Mammary epithelial cell (primary cell): ENCODE measurements around the gene AKT1.

ENCODE experiments used
- CTCF ChIP-seq, 2 donors: IDR thresholded peaks in 1 of 2; conservative IDR thresholded peaks in 1 of 2; 2 replicates each; pipeline ENCODE4 v1.5.1; 2011 to 2012; ENCODE audit warnings: inconsistent platforms in 2 of 2, low read length in 2 of 2, mild to moderate bottlenecking in 2 of 2, control low read depth in 1 of 2, low read depth in 1 of 2; ENCODE audit not compliant: insufficient read depth in 1 of 2; ENCODE audit errors: extremely low read depth in 1 of 2
- EZH2 ChIP-seq: IDR thresholded peaks from 2 replicates; pipeline ENCODE4 v1.6.1; 2012; ENCODE audit warnings: low read length, inconsistent platforms, borderline replicate concordance

GRCh38 chr14:104826861-104827176 lies 31.3 kb upstream of the AKT1 start:
- TF ChIP-seq CTCF (conservative IDR thresholded peaks at IDR 0.05 in 1 of 2, IDR thresholded peaks at IDR 0.05 in 1 of 2; ENCODE audit: extremely low read depth in 1 of 2, insufficient read depth in 1 of 2, low read depth in 1 of 2, low read length in 2 of 2) (no peak), EZH2 (no peak)
